Ovary (tissue), 9 donors: ENCODE measurements around the gene CHRND. TPM values are rescaled to one million over a fixed set of nuclear protein-coding genes. Genes with fewer than 3 reads are reported as not detected.
"Not testable (repeated sequence)": the region's sequence is repeated elsewhere in the genome, so short reads cannot be mapped to it uniquely, and the experiment has no call there.

Experiments
- DNase-seq, 5 donors: peaks; one replicate each; pipeline ENCODE4 v3.0.0-alpha.2; 2019 to 2020
- H3K27ac ChIP-seq, 2 donors: fragments of 200-600 bp; one replicate each; pipeline versions ENCODE4 v1.5.1 to v1.8.0; 2019 to 2022
- H3K27me3 ChIP-seq: fragments of 200-600 bp; one replicate; pipeline ENCODE4 v1.8.0; 2022
- H3K36me3 ChIP-seq: fragments of 200-600 bp; sonication (generic); one replicate; pipeline ENCODE4 v1.5.1; 2019
- H3K4me1 ChIP-seq: one replicate; pipeline ENCODE4 v1.8.1; 2013; ENCODE audit warnings: mild to moderate bottlenecking, moderate library complexity; ENCODE audit not compliant: insufficient read depth
- H3K4me3 ChIP-seq: fragments of 200-600 bp; sonication (generic); one replicate; pipeline ENCODE4 v1.5.1; 2017
- H3K9me3 ChIP-seq, 2 donors: fragments of 200-600 bp in 1 of 2; sonication (generic) in 1 of 2; one replicate each; pipeline versions ENCODE4 v1.5.1 to v1.8.1; 2013 to 2019; ENCODE audit warnings: mild to moderate bottlenecking in 1 of 2, moderate library complexity in 1 of 2
- EP300 ChIP-seq: sonication (generic); formaldehyde crosslinking; IDR thresholded peaks from one replicate; pipeline ENCODE4 v1.6.1; 2017; ENCODE audit warnings: antibody characterized with exemption
- POLR2A ChIP-seq: fragments of 450-650 bp; IDR thresholded peaks from one replicate; pipeline ENCODE4 v1.6.1; 2017; ENCODE audit warnings: antibody characterized with exemption, mild to moderate bottlenecking, moderate library complexity
- WGBS, 3 donors: extraction: QIAGEN DNeasy Blood & Tissue Kit in 1 of 3; methylation state at CpG; one replicate each; pipeline versions ENCODE4 v1.1.5 to v1.1.7; 2013 to 2017; 5-methylcytosine and 5-hydroxymethylcytosine counted together
- intact Hi-C, 4 donors: fragments of 100-400 bp; cut with DNase I; formaldehyde crosslinking; loops; one replicate each; pipeline versions ENCODE4 v1.11.0 to v1.15.1; 2022 to 2023
- polyA plus RNA-seq, 2 donors: library from polyadenylated mRNA; stranded (reverse); fragments of 200-250 nt in 1 of 2; fragments of 350-450 nt in 1 of 2; fragmentation: Illumina TruSeq in 1 of 2; extraction: RNeasy Lipid Tissue Mini Kit (QIAGEN cat#74804) in 1 of 2; gene quantifications; one replicate each; pipeline ENCODE4 v1.2.3, GENCODE V29; 2013 to 2014
- total RNA-seq, 7 donors: library from RNA; depleted of rRNA in 2 of 7; stranded (reverse); fragments of >200 nt in 2 of 7; fragmentation: NEBNext Ultra II Directional in 3 of 7; extraction: Animal tissue kit (Norgen Biotek cat#: 25700) in 3 of 7; gene quantifications; one replicate each; pipeline versions ENCODE4 v1.1.0 to v1.2.4, GENCODE V29; 2016 to 2023
- TF ChIP-seq, protein P1 (sequence below), 3 donors: fragments of 450-650 bp in 2 of 3; fragments of 200-600 bp in 1 of 3; IDR thresholded peaks; one replicate each; pipeline versions ENCODE4 v1.5.1 to v1.8.0; 2016 to 2022; ENCODE audit warnings: antibody characterized with exemption in 3 of 3, mild to moderate bottlenecking in 1 of 3
- donor health status: DM: no; HTN: no; CAD: no; lungs with moderate emphysema.
- donor health status: DM: no; HTN: no; CAD: no.
- donor health status: Bipolar disorder and iron deficiency.
- donor health status: DM: yes; HTN: yes; CAD: no.
- donor health status: DM: no; HTN: no; CAD: no.
- donor health status: DM: yes; HTN: yes; CAD: no.

CHRND gene
- total and polyA plus RNA-seq, 9 donors, result 0.28 to 0.40 TPM; not detected in 7

DNA sequence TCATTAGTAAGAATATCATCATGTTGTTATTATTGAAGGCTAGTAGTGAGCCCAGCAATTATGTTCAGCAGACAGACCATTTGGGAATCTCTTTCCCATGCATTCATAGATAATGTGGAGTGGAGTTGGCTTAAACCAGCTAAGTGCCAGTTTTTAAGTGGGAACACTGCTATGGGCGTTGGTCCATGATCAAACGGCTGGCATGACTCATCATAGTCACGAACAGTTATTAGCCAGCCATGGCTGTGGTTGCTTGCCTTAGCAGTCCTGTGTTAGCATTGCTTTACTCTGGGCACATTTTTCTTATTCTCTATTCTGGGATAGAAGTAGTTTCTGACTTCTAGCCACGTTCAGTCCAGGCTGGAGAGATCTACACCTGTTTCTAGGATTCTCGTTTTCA, 42.2 kb downstream of the CHRND start:
- no peaks in the 10 kb centered on the region for H3K4me1 ChIP-seq
- WGBS, 3 donors, result 73 to 77% (median 75%) methylated on average over 5 of the region's 5 CpGs

GRCh38 chr2:232569541-232569940, 43.6 kb downstream of the CHRND start:
- no peak overlapping the region for H3K27ac ChIP-seq
- no peaks in the 10 kb centered on the region for H3K9me3 ChIP-seq
- intact Hi-C loops, result no loop called here
- DNase-seq, result no peak
- no peak for TF ChIP-seq EP300
- TF ChIP-seq POLR2A, result no peak
- TF ChIP-seq, protein P1, sequence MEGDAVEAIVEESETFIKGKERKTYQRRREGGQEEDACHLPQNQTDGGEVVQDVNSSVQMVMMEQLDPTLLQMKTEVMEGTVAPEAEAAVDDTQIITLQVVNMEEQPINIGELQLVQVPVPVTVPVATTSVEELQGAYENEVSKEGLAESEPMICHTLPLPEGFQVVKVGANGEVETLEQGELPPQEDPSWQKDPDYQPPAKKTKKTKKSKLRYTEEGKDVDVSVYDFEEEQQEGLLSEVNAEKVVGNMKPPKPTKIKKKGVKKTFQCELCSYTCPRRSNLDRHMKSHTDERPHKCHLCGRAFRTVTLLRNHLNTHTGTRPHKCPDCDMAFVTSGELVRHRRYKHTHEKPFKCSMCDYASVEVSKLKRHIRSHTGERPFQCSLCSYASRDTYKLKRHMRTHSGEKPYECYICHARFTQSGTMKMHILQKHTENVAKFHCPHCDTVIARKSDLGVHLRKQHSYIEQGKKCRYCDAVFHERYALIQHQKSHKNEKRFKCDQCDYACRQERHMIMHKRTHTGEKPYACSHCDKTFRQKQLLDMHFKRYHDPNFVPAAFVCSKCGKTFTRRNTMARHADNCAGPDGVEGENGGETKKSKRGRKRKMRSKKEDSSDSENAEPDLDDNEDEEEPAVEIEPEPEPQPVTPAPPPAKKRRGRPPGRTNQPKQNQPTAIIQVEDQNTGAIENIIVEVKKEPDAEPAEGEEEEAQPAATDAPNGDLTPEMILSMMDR (IDR thresholded peaks at IDR 0.05), result no peak
- 91 to 96% (median 91%) methylated on average over 9 of the region's 9 CpGs for WGBS, 3 donors
- no peaks in the 10 kb centered on the region for H3K4me1 ChIP-seq
- no peak overlapping the region for H3K4me3 ChIP-seq
- H3K27me3 ChIP-seq, result no peaks in the 10 kb centered on the region
- no peaks in the 10 kb centered on the region for H3K36me3 ChIP-seq

More for the DNA sequence above, 42.2 kb downstream of the CHRND start:
- H3K36me3 ChIP-seq, result no peaks in the 10 kb centered on the region
- H3K9me3 ChIP-seq, result no peaks in the 10 kb centered on the region
- no peak overlapping the region for H3K4me3 ChIP-seq
- no peak overlapping the region for H3K27ac ChIP-seq
- no peaks in the 10 kb centered on the region for H3K27me3 ChIP-seq
- TF ChIP-seq EP300 (no peak), POLR2A (no peak)
- TF ChIP-seq, protein P1 (IDR thresholded peaks at IDR 0.05), result no peak
- intact Hi-C loops, result no loop called here
- DNase-seq, result no peak

- DNase-seq, intact Hi-C loops, H3K9me3 ChIP-seq, H3K4me3 ChIP-seq, H3K36me3 ChIP-seq, H3K27ac ChIP-seq, H3K27me3 ChIP-seq, H3K4me1 ChIP-seq: not testable (repeated sequence)
- WGBS, 3 donors, result 94 to 99% (median 98%) methylated on average over 6 of the region's 6 CpGs
Measured at GRCh38 chr2:232570481-232570880, 44.5 kb downstream of the CHRND start.

- WGBS, 3 donors, result 58 to 61% (median 60%) methylated on average over 7 of the region's 7 CpGs
- Histone ChIP-seq H3K4me3 (no peak overlapping the region), H3K27me3 (no peaks in the 10 kb centered on the region), H3K9me3 (no peaks in the 10 kb centered on the region), H3K27ac (no peak overlapping the region), H3K36me3 (no peaks in the 10 kb centered on the region), H3K4me1 (no peaks in the 10 kb centered on the region)
- intact Hi-C loops, result no loop called here
- TF ChIP-seq, protein P1 (IDR thresholded peaks at IDR 0.05), result no peak
- TF ChIP-seq EP300 (no peak), POLR2A (no peak)
- DNase-seq, result no peak
Measured at GRCh38 chr2:232571026-232571474, 45.1 kb downstream of the CHRND start.

DNA sequence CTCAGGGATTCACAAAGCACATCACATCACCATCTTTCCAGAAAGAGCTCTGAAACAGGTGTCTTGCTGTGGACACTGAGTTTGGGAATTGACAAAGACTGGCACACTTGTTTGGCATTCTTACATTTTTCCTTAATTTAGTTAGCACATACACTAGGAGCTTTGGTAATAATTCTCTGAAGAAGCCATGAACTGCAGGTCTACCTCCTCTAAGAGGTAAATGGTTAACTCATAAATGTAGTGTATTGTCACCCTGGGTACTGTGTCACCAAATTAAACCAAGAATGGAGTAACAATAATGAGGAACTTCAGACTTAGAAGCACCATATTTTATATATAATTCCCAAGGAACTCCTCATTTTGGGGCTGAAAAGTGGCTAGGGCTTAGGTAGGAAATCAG, 47.1 kb downstream of the CHRND start:
- no peaks in the 10 kb centered on the region for H3K4me1 ChIP-seq
- no peaks in the 10 kb centered on the region for H3K27me3 ChIP-seq
- no peaks in the 10 kb centered on the region for H3K9me3 ChIP-seq
- H3K4me3 ChIP-seq, result no peak overlapping the region
- TF ChIP-seq, protein P1 (IDR thresholded peaks at IDR 0.05), result no peak
- TF ChIP-seq EP300, result no peak
- TF ChIP-seq POLR2A, result no peak
- no peak for DNase-seq
- intact Hi-C loops, result no loop called here
- no peaks in the 10 kb centered on the region for H3K36me3 ChIP-seq
- H3K27ac ChIP-seq, result no peak overlapping the region
